Activated naive CD4-positive, alpha-beta T cell treated with anti-CD3 and anti-CD28 coated beads, Interleukin-2, amount 50 U/mL, for 16 hours (primary cell): ENCODE results near the gene ZDHHC14.
"Not testable (repeated sequence)": the region's sequence is repeated elsewhere in the genome, so short reads cannot be mapped to it uniquely, and the experiment has no call there.

Experiments
- DNase-seq: peaks from one replicate; pipeline ENCODE4 v3.0.0-alpha.2; 2020

ZDHHC14 gene

DNA sequence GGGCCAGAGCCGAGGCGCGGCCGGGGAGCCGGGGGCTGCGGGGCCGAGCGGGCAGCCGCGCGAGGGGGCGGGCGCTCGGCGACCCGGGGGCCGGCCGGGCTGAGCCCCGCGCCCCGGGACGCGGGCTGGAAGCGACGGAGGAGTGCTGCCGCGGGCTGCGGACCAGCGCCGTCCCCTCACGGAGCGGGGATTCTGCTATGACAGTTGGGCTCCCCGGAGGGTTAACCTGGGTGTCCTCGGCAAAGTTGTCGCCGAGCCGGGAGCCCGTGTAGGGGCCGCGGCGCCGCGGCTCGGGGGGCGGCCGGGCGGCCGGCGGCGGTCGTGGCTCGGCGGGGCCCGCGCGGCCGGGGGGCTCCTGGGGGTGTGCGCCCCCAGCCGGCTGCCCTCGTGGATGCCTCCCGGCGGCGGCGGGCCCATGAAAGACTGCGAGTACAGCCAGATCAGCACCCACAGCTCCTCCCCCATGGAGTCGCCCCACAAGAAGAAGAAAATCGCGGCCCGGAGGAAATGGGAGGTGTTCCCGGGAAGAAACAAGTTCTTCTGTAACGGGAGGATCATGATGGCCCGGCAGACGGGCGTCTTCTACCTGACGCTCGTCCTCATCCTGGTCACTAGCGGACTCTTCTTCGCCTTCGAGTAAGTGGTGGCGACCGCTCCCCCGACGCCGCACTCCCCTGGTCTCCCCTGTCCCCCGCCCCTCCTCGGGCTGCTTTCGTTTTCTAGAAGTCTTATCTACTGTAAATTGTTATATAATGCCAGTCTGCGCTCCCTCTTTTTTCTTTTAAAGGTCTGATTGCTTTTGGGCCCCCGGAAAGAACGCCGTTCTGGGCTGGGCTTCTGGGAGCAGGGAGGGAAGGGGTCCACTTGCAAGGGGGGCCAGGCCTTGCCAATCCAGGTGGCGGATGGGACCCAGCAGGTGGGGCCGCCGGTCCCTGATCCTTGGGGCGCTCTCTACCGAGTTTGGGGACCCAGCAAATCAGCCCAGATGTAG lies 936 bp downstream of the ZDHHC14 start:
- DNase-seq = peak; percentile 64

DNA sequence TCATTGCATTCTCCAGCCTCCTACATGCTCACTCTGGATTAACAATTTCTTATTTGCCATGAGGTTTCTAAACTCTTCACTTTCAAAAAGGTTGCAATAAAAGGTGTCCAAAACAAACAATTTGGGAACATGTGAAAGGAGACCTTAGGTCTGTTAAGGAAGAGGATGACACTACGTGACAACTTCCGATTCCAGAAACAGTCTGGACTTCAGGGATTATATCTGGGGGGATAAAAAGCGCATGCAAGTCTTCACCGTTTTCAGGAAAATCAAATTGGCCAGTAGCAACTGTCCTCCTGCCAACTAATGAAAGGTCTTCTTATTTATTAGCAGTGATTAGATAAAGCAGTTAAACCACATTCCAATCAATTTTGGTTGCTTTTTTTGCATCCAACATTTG lies 1.8 kb downstream of the ZDHHC14 start:
- DNase-seq = no peak

DNA sequence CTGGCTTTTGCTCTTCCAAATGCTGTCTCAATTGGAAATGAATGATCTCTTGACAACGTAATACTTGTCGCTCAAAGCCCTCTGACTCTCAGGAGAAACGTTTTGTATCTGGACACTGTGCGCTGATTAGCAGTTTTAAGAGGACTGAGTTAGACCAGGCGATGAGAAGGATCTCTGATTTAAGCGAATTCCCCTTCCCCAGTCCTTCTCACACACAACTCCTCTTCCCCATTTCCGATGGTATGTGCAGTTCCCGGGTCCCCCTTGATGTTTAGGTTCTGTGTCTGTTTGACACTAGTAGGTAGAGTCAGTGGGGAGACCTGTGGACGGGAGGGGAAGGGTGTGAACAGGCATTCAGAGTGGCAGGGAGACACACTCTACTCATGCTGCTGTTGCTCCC lies 2.5 kb downstream of the ZDHHC14 start:
- no peak for DNase-seq

DNA sequence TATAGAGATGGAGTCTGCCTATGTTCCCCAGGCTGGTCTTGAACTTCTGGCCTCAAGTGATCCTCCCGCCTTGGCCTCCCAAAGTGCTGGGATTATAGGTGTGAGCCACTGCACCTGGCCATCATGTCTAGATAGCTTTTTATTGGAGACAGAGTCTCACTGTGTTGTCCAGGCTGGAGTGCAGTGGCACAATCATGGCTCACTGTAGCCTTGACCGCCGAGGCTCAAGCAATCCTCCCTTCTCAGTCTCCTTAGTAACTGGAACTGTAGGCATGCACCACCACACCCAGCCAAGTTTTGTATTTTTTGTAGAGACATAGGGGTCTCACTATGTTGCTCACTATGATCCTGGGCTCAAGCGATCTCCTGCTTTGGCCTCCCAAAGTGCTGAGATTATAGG lies 4.0 kb downstream of the ZDHHC14 start:
- DNase-seq = not testable (repeated sequence)

DNA sequence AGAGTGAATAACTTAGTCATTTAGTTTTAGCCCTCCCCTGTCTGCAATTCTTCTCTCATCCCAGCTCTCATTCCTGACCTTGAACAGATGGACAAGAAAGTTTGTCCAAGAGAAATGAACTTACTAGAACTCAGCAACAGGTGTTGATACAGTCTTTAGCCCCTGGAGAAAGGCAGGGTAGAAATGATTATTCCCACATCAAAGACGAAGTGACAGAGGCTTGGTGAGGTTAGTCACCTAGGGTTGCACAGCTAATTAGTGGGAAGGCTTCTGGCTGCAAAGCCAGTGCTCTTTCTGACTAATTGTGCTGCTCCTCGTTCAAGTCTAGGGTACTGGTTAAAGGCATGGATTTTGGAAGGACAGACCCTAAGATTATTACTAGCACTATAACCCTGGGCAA lies 4.5 kb downstream of the ZDHHC14 start:
- no peak for DNase-seq

DNA sequence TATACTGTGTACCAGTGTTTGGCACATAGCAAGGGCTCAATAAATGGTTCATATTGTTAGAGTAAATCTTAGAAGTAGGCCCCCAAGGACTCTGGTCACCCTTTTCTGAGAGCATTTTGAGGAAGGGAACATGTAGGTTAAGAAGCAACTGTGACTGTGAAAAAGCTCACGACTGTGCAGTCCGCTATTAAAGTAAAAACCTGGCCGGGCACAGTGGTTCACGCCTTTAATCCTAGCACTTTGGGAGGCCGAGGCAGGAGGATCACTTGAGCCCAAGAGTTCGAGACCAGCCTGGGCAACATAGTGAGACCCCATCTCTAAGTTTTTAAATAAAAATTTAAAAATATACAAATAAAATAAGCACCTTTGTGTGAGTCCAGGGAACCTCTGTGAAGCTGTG lies 5.0 kb downstream of the ZDHHC14 start:
- no peak for DNase-seq

DNA sequence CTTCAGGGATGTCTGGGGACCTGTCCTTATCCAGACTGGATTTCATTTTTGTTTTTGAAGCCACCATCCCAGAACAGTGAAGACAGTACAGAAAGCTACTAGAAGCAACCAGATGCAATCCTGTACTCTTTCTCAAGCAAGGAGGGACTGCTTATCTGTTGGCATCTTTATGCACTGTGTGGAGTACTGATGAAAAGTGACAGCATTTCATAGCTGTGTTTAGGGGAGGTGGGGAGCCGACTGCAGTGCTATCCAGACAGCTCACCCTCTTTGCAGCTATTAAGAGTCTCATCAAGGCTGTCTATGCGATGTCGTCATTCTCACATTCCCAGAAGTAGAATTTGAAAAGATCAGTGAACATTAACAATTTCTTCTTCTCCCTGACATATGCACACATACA lies 5.5 kb downstream of the ZDHHC14 start:
- DNase-seq = no peak

DNA sequence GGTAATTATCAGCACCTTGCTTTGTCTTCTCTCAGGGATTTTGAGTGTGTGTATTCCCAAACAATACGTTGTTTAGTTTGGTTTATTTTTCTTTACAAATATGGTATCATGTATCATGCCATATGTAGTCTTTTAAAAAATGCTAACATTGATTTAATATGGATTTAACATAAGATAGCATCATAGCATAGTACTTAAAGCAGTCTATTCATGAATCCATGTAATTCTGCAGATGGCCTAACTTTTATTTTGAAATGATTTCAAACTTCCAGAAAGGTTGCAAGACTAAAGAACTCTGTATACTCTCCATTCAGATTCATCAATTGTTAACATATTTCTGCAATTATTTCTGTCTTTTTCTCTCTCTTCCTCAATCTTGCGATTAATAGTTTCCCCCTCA lies 7.9 kb downstream of the ZDHHC14 start:
- DNase-seq = no peak

DNA sequence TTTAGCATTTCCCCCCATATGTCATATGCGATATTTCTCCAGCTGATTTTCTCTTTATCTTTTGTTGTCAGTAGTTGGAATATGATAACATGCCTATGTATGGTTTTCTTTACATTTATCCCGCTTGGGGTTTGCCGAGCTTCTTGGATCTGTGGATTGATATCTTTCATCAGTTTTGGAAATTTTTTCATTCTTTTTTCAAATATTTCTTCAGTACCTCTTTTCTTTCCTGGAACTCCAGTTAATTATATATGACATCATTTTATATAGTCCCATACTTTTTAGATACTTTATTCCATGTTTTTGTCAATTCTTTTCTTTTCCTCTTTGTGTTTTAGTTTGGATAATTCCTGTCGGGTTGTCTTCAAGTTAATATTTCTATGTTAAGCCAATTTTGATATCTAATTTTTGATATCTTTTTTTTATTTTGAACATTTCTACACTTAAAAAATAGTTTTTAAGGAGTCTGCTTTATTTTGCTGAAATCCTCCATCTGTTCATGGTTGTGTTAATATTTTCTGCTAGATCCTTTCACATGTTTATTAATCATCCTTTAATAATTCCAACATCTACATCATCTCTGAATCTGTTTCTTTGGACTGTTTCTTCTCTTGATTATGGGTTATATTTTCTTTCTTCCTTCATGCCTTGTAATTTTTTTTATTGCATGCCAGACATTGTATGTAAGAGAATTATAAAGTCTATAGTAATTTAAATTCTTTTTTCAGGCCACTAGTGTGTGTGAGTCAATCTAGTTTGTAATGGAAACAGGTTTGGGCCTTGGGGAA lies 9.5 kb downstream of the ZDHHC14 start:
- DNase-seq = no peak

DNA sequence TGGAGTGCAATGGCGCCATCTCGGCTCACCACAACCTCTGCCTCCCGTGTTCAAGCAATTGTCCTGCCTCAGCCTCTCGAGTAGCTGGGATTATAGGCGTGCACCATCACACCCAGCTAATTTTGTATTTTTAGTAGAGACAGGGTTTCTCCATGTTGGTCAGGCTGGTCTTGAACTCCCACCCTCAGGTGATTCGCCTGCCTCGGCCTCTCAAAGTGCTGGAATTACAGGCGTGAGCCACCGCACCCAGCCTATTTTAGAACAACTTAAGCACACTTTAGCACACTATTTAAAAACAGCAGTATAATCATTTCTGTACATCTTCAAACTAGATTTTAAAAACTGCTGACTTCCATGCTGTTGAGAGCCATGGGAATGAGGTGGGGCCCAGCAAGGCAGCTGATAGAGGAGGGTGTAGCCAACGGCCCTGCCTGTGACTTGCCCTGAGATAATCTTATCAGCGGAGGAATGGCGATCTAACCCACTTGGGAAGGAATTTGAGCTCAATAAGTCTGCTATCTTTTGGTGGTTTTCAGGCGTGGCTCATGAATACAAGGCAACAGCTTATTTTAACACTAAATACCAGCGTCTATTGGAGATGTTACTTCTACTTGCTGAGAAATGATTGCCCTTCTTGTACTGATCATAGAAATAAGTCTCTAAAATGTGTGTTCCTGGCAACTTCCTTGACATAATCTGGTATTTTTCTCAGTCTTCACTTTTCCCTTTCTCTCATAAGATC lies 12.1 kb downstream of the ZDHHC14 start:
- DNase-seq = no peak

DNA sequence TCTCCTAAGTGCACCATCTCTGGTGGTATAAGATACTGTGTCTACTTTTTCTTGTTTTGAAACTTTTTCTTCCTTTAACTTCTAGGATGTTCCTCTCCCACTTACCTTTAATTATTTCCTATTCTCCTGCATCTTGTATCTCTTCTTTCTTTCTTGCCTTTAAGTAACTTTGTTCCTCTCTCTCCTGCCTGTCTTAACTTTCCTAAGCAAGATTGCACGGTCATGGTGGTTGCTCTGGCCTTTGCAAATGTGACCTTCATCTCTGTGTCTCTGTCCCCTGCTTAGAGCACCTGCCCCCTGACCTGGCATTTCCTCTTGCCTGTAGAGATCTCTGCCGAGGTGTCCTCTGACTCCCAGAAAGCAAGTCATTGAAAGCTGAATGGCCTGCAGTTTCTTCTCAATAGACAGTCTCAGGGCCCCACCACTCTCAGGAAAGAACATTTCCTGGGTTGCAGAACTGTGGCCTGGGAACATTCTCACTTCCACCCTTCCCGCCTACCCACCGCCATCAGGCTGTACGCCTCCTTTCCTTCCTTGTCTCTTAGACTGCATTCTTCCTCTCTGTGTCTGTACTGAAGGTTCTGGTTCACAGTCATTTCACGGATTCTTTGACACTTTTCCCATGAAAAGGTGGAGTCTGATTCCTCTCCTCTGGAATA lies 12.8 kb downstream of the ZDHHC14 start:
- no peak for DNase-seq

DNA sequence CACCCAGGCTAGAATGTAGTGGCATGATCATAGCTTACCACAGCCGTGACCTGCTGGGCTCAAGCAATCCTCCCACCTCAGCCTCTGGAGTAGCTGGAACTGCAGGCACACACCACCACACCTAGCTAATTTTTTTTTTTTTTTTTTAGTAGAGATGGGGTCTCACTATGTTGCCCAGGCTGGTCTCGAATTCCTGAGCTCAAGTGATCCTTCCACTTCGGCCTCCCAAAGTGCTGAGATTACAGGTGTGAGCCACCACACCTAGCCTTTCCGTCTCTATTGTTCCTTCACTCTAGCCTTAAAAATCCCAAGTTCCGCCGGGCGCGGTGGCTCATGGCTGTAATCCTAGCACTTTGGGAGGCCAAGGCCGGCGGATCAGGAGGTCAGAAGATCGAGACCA lies 14.2 kb downstream of the ZDHHC14 start:
- not testable (repeated sequence) for DNase-seq

DNA sequence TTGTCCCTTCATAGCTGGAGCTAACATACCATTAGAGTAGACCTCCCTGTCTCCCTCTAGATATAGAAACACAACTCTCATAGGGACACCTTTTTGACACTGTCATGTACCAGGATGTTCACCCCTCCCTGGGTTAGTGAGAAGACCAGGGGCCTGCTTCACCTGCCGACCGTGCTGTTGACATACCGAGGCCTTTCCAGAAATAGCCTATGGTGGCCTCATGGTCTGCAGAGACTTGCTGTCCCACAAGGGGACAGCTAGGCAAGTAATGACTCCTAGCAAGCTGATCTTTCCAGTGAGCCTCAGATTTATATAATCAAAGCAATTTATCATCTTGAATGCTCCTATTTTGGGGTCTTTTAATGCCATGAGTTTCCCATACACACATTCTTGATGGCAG lies 15.0 kb downstream of the ZDHHC14 start:
- DNase-seq = no peak

DNA sequence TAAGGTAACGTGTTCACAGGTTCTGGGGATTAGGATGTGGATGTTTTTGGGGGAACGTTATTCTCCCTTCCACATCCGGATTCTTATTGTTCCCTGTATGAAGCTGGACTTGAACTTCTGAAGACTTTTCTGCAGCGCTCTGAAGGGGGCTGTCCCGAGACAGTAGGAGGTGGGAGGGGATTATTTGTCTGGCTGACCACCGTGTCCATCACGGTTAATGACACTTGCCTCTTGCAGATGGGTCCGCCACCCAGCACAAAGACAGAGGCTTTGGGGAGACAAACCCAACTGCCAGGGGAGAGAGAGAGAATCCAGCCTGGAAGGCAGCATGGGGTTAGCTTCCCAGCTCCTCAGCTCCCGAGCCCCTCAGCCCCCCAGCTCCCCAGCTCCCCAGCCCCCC lies 16.7 kb downstream of the ZDHHC14 start:
- no peak for DNase-seq

DNA sequence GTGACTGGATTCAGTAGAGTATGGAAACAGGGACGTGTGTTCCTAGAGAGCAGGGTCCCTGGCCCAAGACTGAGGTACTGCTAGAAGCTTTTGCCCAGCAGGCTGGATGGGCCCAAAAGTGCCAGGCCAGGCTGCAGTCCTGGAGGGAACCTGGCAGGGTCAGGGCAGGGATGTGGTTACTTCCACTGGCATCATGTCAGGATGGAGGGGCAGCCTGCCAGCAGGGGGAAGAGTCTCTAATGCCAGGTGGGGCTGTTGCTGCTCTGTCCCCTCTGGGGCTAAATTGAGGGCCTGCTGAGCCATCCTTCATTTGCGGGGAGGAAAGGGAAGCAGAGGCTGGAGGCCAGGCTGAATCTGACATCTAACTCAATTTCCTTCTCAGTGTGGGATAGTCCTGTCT lies 17.2 kb downstream of the ZDHHC14 start:
- no peak for DNase-seq

DNA sequence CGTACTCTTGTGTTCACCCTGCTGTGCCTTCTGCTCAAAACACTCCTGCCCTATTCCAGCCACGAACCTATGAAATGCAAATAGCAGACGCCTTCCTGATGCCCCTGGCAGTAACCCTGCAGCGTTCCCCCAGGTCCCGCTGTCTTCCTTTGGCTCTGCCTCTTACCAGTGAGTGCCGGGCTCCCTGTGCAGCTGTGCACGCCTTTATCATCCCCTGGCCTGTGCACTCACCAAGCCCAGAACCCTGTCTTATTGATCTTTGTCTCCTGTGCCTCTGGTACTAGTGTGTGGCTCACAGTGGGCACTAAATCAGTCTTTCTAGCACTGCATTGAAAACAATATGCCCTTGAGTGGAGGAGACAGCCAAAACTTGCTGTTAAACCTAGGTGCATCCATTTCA lies 19.7 kb downstream of the ZDHHC14 start:
- DNase-seq = no peak

DNA sequence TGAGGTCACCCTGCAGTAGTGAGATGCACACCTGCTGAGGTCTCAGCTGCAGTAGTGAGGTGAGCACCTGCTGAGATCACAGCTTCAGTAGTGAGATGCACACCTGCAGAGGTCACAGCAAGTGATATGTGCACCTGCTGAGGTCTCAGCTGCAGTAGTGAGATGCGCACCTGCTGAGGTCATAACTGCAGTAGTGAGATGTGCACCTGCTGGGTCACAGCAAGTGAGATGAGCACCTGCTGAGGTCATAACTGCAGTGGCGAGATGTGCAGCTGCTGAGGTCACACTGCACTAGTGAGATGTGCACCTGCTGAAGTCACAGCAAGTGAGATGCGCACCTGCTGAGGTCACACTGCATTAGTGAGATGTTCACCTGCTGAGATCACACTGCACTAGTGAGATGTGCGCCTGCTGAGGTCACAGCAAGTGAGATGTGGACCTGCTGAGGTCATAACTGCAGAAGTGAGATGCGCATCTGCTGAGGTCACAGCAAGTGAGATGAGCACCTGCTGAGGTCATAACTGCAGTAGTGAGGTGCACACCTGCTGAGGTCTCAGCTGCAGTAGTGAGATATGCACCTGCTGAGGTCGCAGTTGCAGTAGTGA lies 20.8 kb downstream of the ZDHHC14 start:
- DNase-seq = no peak

DNA sequence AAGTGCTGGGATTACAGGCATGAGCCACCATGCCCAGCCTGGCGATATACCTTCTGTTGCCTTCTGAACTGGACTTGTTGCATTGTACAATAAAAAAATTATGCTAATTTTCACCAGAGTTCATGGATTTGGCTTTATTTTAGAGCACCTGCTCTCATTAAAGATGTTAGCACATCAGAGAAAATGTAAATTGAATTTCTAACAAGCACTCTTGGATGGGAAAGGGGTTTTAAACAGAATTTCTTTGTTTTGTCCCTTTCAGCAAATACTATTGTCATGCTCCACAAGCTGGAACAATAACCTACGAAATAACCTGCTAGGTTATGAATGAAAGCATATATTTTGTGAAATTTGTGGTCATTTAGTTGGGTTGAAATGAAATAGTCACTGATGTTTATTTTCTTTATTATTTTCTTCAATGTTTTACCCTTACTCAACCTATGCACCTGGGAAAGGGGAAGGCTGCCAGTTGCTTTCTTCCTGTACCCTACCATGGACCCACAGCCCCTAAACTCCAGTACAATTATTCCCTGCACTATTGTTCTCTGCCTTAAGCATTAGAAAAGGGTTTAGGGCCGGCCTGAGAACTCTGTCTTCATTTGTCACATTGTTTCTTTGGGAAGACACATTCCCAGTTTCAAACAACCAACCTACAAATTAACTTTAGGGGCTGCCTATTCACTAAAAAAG lies 22.2 kb downstream of the ZDHHC14 start:
- no peak for DNase-seq

DNA sequence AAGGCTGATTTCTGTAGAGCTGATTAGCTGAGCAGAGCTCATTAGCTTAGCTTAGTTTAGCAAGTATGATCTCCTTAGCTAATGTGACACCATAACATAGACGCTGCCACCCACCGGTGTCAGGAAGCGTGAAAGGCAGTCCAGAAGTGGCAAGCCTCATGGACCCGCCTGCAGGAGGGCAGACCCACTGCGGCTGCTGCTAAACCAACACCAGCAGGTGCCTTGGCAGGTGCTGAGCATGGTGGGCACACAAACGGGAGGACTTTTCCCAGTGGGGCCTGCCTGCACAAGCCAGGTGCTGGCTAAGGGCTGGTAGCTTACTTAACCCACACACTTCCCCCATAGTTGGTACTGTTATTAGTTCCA lies 22.7 kb downstream of the ZDHHC14 start:
- DNase-seq = no peak

DNA sequence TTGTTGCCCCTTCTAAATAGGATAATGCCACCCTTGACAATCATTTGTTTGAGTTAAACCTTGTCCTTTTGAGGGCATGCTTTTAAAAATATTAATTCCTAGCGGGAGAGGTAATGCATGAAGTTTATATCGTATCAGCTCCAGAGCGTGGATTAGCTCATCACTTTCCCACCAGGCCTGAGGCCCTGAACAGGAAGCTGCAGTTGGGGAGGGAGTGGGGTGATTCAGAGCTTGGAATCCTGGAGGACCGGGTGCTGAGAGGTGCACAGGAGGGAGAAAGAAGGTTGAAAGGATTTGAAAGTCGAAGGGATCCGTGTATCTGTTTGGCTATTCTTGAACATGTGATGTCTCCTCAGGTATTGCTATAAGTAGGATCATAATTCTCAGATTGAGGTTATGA lies 25.0 kb downstream of the ZDHHC14 start:
- DNase-seq = no peak

DNA sequence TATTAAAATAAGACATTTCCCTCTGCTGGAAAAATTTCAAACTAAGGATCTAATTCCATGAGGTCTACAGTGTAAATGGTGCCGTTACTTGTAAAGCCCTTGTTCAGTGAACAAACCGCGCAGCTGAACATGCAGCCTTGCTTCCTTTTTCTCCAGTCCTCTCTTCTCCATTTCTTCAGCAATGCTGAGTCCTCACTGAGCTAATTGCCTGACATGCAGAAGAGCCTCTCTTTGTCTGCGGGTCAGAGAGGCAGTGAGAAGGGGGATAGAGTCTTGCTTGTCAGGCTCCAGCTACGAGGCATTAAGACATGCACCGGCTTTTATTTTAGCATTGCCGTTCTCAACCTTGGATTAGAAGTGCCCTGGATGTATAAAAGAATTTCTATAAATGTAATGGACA lies 25.7 kb downstream of the ZDHHC14 start:
- no peak for DNase-seq

DNA sequence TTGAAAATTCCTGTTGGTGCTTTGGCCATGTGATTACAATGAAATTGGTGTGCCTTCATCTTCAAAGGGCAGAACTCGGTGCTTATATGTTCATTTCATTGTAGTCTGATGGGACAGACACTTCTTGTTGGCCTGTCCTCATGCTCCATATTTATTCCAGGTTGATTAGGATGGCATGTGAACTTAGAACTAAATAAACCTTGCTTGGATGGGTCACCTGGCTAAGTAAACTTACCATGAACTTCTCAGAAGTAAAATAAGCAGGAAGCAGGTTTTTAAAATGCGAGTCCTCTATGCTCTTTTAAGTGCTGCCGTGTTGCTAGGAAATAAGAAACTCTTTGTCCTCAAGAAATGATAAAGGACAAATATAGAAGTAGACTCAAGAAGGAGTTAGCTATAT lies 26.7 kb downstream of the ZDHHC14 start:
- no peak for DNase-seq
